Stimulated activated CD8-positive, alpha-beta memory T cell treated with anti-CD3 and anti-CD28 coated beads, Interleukin-7, amount 100 ng/mL, for 4 hours (primary cell): ENCODE results near the gene CCDC112.

Experiments used
- DNase-seq, 2 donors: peaks; one replicate each; pipeline ENCODE4 v3.0.0-alpha.2; 2020; ENCODE audit warnings: low read depth in 2 of 2

CCDC112 gene

GRCh38 chr5:115319007-115319406 lies 22.6 kb upstream of the CCDC112 start:
- DNase-seq = no peak

GRCh38 chr5:115317736-115318135 lies 21.3 kb upstream of the CCDC112 start:
- no peak for DNase-seq

GRCh38 chr5:115317320-115317719 lies 20.9 kb upstream of the CCDC112 start:
- DNase-seq = no peak

- no peak for DNase-seq
These were observed 17.2 kb upstream of the CCDC112 start for GRCh38 chr5:115313632-115314031.

- DNase-seq = no peak
These were observed 16.6 kb upstream of the CCDC112 start for GRCh38 chr5:115313052-115313451.

- DNase-seq = no peak
These were observed 13.4 kb upstream of the CCDC112 start for GRCh38 chr5:115309751-115310370.

GRCh38 chr5:115308815-115309214 lies 12.4 kb upstream of the CCDC112 start:
- DNase-seq = no peak

- no peak for DNase-seq
These were observed 9.6 kb upstream of the CCDC112 start for GRCh38 chr5:115306011-115306536.

GRCh38 chr5:115304496-115304895 lies 8.0 kb upstream of the CCDC112 start:
- DNase-seq = no peak

- no peak for DNase-seq
These were observed 2.4 kb upstream of the CCDC112 start for GRCh38 chr5:115298811-115299210.

- DNase-seq = no peak
These were observed 577 bp upstream of the CCDC112 start for GRCh38 chr5:115297031-115297430.

GRCh38 chr5:115295777-115296123 lies 704 bp downstream of the CCDC112 start:
- no peak for DNase-seq

- DNase-seq = no peak
These were observed 5.1 kb downstream of the CCDC112 start for GRCh38 chr5:115291397-115291796.

- DNase-seq = no peak
These were observed 7.3 kb downstream of the CCDC112 start for GRCh38 chr5:115289104-115289503.

- DNase-seq = no peak
These were observed 12.4 kb downstream of the CCDC112 start for GRCh38 chr5:115284021-115284420.

- DNase-seq = no peak
These were observed 14.3 kb downstream of the CCDC112 start for GRCh38 chr5:115282131-115282530.

GRCh38 chr5:115274584-115274983 lies 21.9 kb downstream of the CCDC112 start:
- DNase-seq = no peak

- no peak for DNase-seq
These were observed 24.0 kb downstream of the CCDC112 start for GRCh38 chr5:115272297-115272958.

- no peak for DNase-seq
These were observed 25.0 kb downstream of the CCDC112 start for GRCh38 chr5:115271295-115272050.

- DNase-seq = no peak
These were observed 28.8 kb downstream of the CCDC112 start for GRCh38 chr5:115267617-115268016.

GRCh38 chr5:115265220-115265619 lies 31.2 kb downstream of the CCDC112 start:
- no peak for DNase-seq

GRCh38 chr5:115264786-115265185 lies 31.7 kb downstream of the CCDC112 start:
- DNase-seq = no peak

- DNase-seq = no peak
These were observed 33.4 kb downstream of the CCDC112 start for GRCh38 chr5:115263078-115263380.
